Hepatocyte (in vitro differentiated cells): ENCODE data around the gene TOMM22.

Experiments
- EZH2 ChIP-seq: fragments of 200-600 bp; sonication (generic); IDR thresholded peaks from 2 replicates; pipeline ENCODE4 v1.6.1; 2016; ENCODE audit warnings: antibody characterized with exemption, mild to moderate bottlenecking, borderline replicate concordance
- EZH2phosphoT487 ChIP-seq: fragments of 200-600 bp; sonication (generic); IDR thresholded peaks from one replicate; pipeline ENCODE4 v1.6.1; 2018; ENCODE audit warnings: antibody characterized with exemption, mild to moderate bottlenecking, low read depth, moderate library complexity; ENCODE audit not compliant: unreplicated experiment, severe bottlenecking
- TF ChIP-seq, protein P1 (sequence below): fragments of 200-600 bp; sonication (generic); IDR thresholded peaks from 2 replicates; pipeline ENCODE4 v1.5.1; 2016; ENCODE audit warnings: antibody characterized with exemption, mild to moderate bottlenecking; ENCODE audit not compliant: poor library complexity

DNA sequence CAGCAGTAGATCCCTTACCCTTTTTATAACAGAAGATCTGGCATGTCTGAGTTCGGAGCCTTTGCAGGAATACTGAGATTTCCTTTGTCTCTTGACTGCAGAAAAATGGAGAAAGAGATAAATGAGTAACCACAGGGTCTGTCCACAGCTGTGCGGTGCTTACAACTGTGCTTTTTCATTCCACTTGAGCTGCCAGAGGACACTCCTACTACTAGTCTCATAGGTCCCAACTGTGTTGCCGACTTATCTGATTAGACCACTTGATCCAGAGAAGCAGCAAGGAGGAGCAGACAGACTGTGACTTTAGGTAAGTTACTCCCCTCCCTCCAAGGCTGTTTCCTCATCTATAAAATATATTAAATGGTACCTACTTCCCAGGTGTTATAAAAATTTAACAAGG lies 43.0 kb upstream of the TOMM22 start:
- TF ChIP-seq, protein P1, sequence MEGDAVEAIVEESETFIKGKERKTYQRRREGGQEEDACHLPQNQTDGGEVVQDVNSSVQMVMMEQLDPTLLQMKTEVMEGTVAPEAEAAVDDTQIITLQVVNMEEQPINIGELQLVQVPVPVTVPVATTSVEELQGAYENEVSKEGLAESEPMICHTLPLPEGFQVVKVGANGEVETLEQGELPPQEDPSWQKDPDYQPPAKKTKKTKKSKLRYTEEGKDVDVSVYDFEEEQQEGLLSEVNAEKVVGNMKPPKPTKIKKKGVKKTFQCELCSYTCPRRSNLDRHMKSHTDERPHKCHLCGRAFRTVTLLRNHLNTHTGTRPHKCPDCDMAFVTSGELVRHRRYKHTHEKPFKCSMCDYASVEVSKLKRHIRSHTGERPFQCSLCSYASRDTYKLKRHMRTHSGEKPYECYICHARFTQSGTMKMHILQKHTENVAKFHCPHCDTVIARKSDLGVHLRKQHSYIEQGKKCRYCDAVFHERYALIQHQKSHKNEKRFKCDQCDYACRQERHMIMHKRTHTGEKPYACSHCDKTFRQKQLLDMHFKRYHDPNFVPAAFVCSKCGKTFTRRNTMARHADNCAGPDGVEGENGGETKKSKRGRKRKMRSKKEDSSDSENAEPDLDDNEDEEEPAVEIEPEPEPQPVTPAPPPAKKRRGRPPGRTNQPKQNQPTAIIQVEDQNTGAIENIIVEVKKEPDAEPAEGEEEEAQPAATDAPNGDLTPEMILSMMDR, result no peak
- TF ChIP-seq EZH2phosphoT487 (no peak), EZH2 (no peak)
